Measurements from ENCODE around the gene TAF6L.

DNA sequence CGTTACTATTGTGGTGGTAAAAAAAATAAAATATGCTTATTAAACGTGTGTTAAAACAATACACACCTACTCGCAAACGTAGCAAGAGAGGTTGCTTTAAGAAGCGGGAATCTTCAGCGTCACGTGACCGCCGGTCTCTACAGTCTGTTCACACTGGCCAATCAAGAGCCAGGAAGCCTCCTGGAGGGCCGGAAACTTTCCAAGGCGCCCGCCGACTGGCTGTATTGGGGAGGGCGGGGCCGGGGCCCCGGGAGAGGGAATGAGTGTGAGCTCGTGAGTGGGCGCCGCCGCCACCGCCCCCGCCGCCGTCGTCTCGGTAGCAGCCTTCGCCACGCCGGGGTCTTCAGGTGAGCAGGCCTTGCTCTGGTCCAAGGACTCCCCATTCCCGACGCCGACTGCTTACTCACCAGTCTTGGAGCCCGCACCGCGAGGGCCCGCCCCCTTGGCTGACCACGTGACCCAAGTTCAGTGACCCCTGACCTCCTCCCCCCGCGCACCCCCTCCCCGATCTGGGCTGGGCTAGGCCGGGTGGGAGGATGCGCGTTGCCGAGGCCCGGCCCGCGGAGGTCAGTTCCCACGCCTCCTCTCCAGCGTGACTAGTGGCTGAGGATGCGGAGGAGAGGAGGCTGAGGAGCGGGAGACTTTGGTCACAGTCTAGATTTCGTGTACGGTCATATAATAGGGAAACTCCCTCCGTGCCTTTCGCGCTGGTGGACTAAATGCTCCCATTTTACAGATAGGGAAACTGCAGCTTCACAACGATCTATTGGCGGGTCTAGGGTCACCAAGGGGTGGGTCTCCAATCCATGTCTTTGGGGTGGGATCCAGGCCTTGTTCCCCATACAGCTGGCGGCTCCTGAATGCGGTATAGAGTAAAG is at the start of gene TAF6L:
- TF ChIP-seq, protein P1, sequence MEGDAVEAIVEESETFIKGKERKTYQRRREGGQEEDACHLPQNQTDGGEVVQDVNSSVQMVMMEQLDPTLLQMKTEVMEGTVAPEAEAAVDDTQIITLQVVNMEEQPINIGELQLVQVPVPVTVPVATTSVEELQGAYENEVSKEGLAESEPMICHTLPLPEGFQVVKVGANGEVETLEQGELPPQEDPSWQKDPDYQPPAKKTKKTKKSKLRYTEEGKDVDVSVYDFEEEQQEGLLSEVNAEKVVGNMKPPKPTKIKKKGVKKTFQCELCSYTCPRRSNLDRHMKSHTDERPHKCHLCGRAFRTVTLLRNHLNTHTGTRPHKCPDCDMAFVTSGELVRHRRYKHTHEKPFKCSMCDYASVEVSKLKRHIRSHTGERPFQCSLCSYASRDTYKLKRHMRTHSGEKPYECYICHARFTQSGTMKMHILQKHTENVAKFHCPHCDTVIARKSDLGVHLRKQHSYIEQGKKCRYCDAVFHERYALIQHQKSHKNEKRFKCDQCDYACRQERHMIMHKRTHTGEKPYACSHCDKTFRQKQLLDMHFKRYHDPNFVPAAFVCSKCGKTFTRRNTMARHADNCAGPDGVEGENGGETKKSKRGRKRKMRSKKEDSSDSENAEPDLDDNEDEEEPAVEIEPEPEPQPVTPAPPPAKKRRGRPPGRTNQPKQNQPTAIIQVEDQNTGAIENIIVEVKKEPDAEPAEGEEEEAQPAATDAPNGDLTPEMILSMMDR (IDR thresholded peaks at IDR 0.05) = no peak
- TF ChIP-seq EP300 (IDR thresholded peaks at IDR 0.05) = no peak
- TF ChIP-seq POLR2A (IDR thresholded peaks at IDR 0.05) = peak in 2 of 4 donors; percentile 36 to 67
- peak; percentile 74 to 82 for TF ChIP-seq POLR2AphosphoS5 (IDR thresholded peaks at IDR 0.05)

Data from upper lobe of left lung (tissue), 4 donors.